H1 (cell line): Measurements from ENCODE around the gene PCAT7. TPM values are rescaled to one million over a fixed set of nuclear protein-coding genes. Genes with fewer than 3 reads are reported as not detected.

Experiments
- CTCF ChIA-PET: fragments of 300-600 bp; sonication (Branson Sonifier 250); formaldehyde crosslinking; loops from one replicate; lab custom pipeline; 2021; ENCODE audit not compliant: partially characterized antibody; lab: Charles Lee
- POLR2A ChIA-PET: fragments of 300-600 bp; sonication (Branson Sonifier 250); formaldehyde crosslinking; loops from one replicate; lab custom pipeline; 2021; ENCODE audit warnings: inconsistent platforms; ENCODE audit not compliant: partially characterized antibody; lab: Charles Lee
- DNase-seq, 2 experiments: peaks; one replicate each; pipeline versions ENCODE4 v3.0.0 to v3.0.0-alpha.2; 2010 to 2022; ENCODE audit warnings: low spot score in 2 of 2, low read depth in 1 of 2, mixed read lengths in 1 of 2
- FAIRE-seq: peaks from 2 replicates; lab custom pipeline; 2011; peaks lifted over from hg19 to GRCh38; lab: Jason Lieb, UNC
- H2AFZ ChIP-seq: 2 replicates; pipeline ENCODE4 v1.8.1; 2012; ENCODE audit warnings: low read length, inconsistent platforms
- H2AK5ac ChIP-seq: 2 replicates; pipeline ENCODE4 v1.6.1; 2013; ENCODE audit warnings: low read depth, low read length
- H2BK120ac ChIP-seq: replicated peaks from 2 replicates; pipeline ENCODE3; 2013; ENCODE audit warnings: low read depth, low read length, inconsistent platforms
- H2BK12ac ChIP-seq: 2 replicates; pipeline ENCODE4 v1.6.1; 2013; ENCODE audit warnings: low read depth, low read length
- H2BK15ac ChIP-seq: 2 replicates; pipeline ENCODE4 v1.6.1; 2013; ENCODE audit warnings: low read length
- H2BK20ac ChIP-seq: 2 replicates; pipeline ENCODE4 v1.6.1; 2013; ENCODE audit warnings: low read length
- H2BK5ac ChIP-seq: 2 replicates; pipeline ENCODE4 v1.6.1; 2013; ENCODE audit warnings: low read depth, low read length
- H3K14ac ChIP-seq: 2 replicates; pipeline ENCODE4 v1.6.1; 2013; ENCODE audit warnings: inconsistent platforms; ENCODE audit not compliant: insufficient read length
- H3K18ac ChIP-seq: 2 replicates; pipeline ENCODE4 v1.6.1; 2013; ENCODE audit warnings: low read length; ENCODE audit errors: extremely low read depth
- H3K23ac ChIP-seq: 2 replicates; pipeline ENCODE4 v1.6.1; 2013; ENCODE audit warnings: inconsistent platforms; ENCODE audit not compliant: insufficient read length
- H3K23me2 ChIP-seq: 2 replicates; pipeline ENCODE4 v1.6.1; 2013; ENCODE audit warnings: low read depth, low read length
- H3K27ac ChIP-seq: 2 replicates; pipeline ENCODE4 v1.6.1; 2011; ENCODE audit warnings: low read depth, low read length, inconsistent platforms
- H3K27me3 ChIP-seq, 4 experiments: replicated peaks in 1 of 4; 1 replicate in 1 of 4; 2 replicates in 3 of 4; pipeline versions ENCODE4 v1.6.1 to v1.8.1; 2011 to 2013; ENCODE audit warnings: low read length in 3 of 4, mild to moderate bottlenecking in 3 of 4, inconsistent platforms in 2 of 4, mixed read lengths in 2 of 4, moderate library complexity in 1 of 4; ENCODE audit not compliant: control insufficient read depth in 3 of 4, insufficient read depth in 3 of 4; ENCODE audit errors: extremely low read depth in 1 of 4
- H3K36me3 ChIP-seq, 4 experiments: 2 replicates each; pipeline versions ENCODE4 v1.6.1 to v1.8.1; 2011 to 2013; ENCODE audit warnings: mild to moderate bottlenecking in 4 of 4, low read length in 3 of 4, moderate library complexity in 2 of 4, control low read depth in 1 of 4, inconsistent platforms in 1 of 4; ENCODE audit not compliant: insufficient read depth in 4 of 4, control insufficient read depth in 2 of 4
- H3K4ac ChIP-seq: replicated peaks from 2 replicates; pipeline ENCODE3; 2013; ENCODE audit warnings: low read length, low read depth, mixed read lengths, inconsistent platforms; ENCODE audit not compliant: insufficient read length
- H3K4me1 ChIP-seq, 4 experiments: replicated peaks in 1 of 4; 1 replicate in 1 of 4; 2 replicates in 3 of 4; pipeline versions ENCODE4 v1.6.1 to v1.8.1; 2011 to 2013; ENCODE audit warnings: low read length in 3 of 4, inconsistent platforms in 2 of 4, mixed read lengths in 1 of 4; ENCODE audit not compliant: insufficient read depth in 4 of 4, control insufficient read depth in 3 of 4
- H3K4me2 ChIP-seq, 2 experiments: 2 replicates each; pipeline versions ENCODE4 v1.6.1 to v1.8.1; 2011 to 2013; ENCODE audit warnings: low read depth in 2 of 2, low read length in 2 of 2, control low read depth in 1 of 2, inconsistent platforms in 1 of 2, mild to moderate bottlenecking in 1 of 2; ENCODE audit not compliant: insufficient read depth in 1 of 2
- H3K4me3 ChIP-seq, 4 experiments: fragments of 200-600, 300-600 bp in 1 of 4; sonication (generic), shearing (Covaris generic), sonication (Bioruptor Twin) in 1 of 4; 2 replicates each; pipeline versions ENCODE4 v1.5.1 to v1.8.1; 2011 to 2016; ENCODE audit warnings: low read length in 4 of 4, low read depth in 3 of 4, control low read depth in 2 of 4, inconsistent platforms in 2 of 4, mild to moderate bottlenecking in 2 of 4, mixed read lengths in 1 of 4, moderate library complexity in 1 of 4; ENCODE audit not compliant: insufficient read depth in 2 of 4; ENCODE audit errors: extremely low read depth in 1 of 4
- H3K56ac ChIP-seq: replicated peaks from 2 replicates; pipeline ENCODE3; 2013; ENCODE audit warnings: low read depth, mild to moderate bottlenecking, mixed read lengths, low read length, inconsistent platforms; ENCODE audit not compliant: insufficient read length
- H3K79me1 ChIP-seq: 2 replicates; pipeline ENCODE4 v1.6.1; 2013; ENCODE audit warnings: low read depth, low read length, control low read depth
- H3K79me2 ChIP-seq, 2 experiments: 2 replicates each; pipeline versions ENCODE4 v1.6.1 to v1.8.1; 2012 to 2013; ENCODE audit warnings: low read length in 2 of 2, mild to moderate bottlenecking in 2 of 2, inconsistent platforms in 1 of 2; ENCODE audit not compliant: insufficient read depth in 2 of 2, control insufficient read depth in 1 of 2
- H3K9ac ChIP-seq, 4 experiments: replicated peaks in 1 of 4; 1 replicate in 1 of 4; 2 replicates in 3 of 4; pipeline versions ENCODE4 v1.6.1 to v1.8.1; 2011 to 2013; ENCODE audit warnings: low read depth in 3 of 4, low read length in 3 of 4, control low read depth in 2 of 4, mild to moderate bottlenecking in 2 of 4, moderate library complexity in 2 of 4, inconsistent platforms in 1 of 4; ENCODE audit errors: extremely low read depth in 1 of 4
- H3K9me3 ChIP-seq, 2 experiments: 2 replicates each; pipeline versions ENCODE4 v1.6.1 to v1.8.1; 2012 to 2013; ENCODE audit warnings: mild to moderate bottlenecking in 2 of 2, moderate library complexity in 2 of 2, control low read depth in 1 of 2, inconsistent platforms in 1 of 2, low read depth in 1 of 2, low read length in 1 of 2, mixed read lengths in 1 of 2; ENCODE audit not compliant: insufficient read depth in 2 of 2
- H4K20me1 ChIP-seq, 2 experiments: replicated peaks in 1 of 2; 2 replicates each; pipeline versions ENCODE3 to v1.8.1; 2011 to 2013; ENCODE audit warnings: inconsistent platforms in 2 of 2, low read length in 2 of 2, mild to moderate bottlenecking in 1 of 2; ENCODE audit not compliant: insufficient read depth in 2 of 2, control insufficient read depth in 1 of 2
- H4K5ac ChIP-seq: 2 replicates; pipeline ENCODE4 v1.6.1; 2013; ENCODE audit warnings: low read length, low read depth, mixed read lengths, inconsistent platforms; ENCODE audit not compliant: insufficient read length
- H4K8ac ChIP-seq: 2 replicates; pipeline ENCODE4 v1.8.0; 2013; ENCODE audit warnings: mild to moderate bottlenecking, moderate library complexity, low read length, inconsistent platforms; ENCODE audit not compliant: insufficient read depth; ENCODE audit errors: extremely low read depth
- H4K91ac ChIP-seq: replicated peaks from 2 replicates; pipeline ENCODE3; 2013; ENCODE audit warnings: low read length, mixed read lengths, inconsistent platforms; ENCODE audit not compliant: insufficient read length
- ATF2 ChIP-seq: IDR thresholded peaks from 2 replicates; pipeline ENCODE4 v1.6.1; 2012; ENCODE audit warnings: low read length, inconsistent platforms
- BCL11A ChIP-seq, 2 experiments: IDR thresholded peaks; one replicate each; pipeline ENCODE4 v1.6.1; 2011; ENCODE audit warnings: low read depth in 2 of 2, low read length in 2 of 2, mild to moderate bottlenecking in 2 of 2
- EGR1 ChIP-seq: IDR thresholded peaks from 2 replicates; pipeline ENCODE4 v1.6.1; 2011; ENCODE audit warnings: low read depth, low read length, borderline replicate concordance
- EP300 ChIP-seq, 2 experiments: IDR thresholded peaks; 1 replicate in 1 of 2; 2 replicates in 1 of 2; pipeline ENCODE4 v1.6.1; 2011 to 2012; ENCODE audit warnings: low read depth in 2 of 2, low read length in 2 of 2, mild to moderate bottlenecking in 2 of 2, borderline replicate concordance in 1 of 2, inconsistent platforms in 1 of 2, moderate library complexity in 1 of 2
- FOSL1 ChIP-seq: IDR thresholded peaks from 2 replicates; pipeline ENCODE4 v1.6.1; 2011; ENCODE audit warnings: mild to moderate bottlenecking, low read depth, low read length, moderate library complexity; ENCODE audit not compliant: insufficient read depth
- GTF2F1 ChIP-seq: IDR thresholded peaks from 2 replicates; pipeline ENCODE4 v1.6.1; 2012; ENCODE audit warnings: low read depth, low read length, improper control_type of control experiment, borderline replicate concordance
- RXRA ChIP-seq: IDR thresholded peaks from 2 replicates; pipeline ENCODE4 v1.6.1; 2011; ENCODE audit warnings: low read depth, mild to moderate bottlenecking, low read length, moderate library complexity; ENCODE audit not compliant: insufficient read depth
- TAF1 ChIP-seq: IDR thresholded peaks from 2 replicates; pipeline ENCODE4 v1.6.1; 2011; ENCODE audit warnings: mild to moderate bottlenecking, low read depth, low read length
- TAF7 ChIP-seq: optimal IDR thresholded peaks from 2 replicates; pipeline ENCODE3; 2011; ENCODE audit warnings: low read depth, mild to moderate bottlenecking, inconsistent platforms, low read length, moderate library complexity, borderline replicate concordance
- TEAD4 ChIP-seq: IDR thresholded peaks from 2 replicates; pipeline ENCODE4 v1.6.1; 2012; ENCODE audit warnings: low read depth, low read length, inconsistent platforms, mixed read lengths
- YY1 ChIP-seq: IDR thresholded peaks from 2 replicates; pipeline ENCODE4 v1.6.1; 2011; ENCODE audit warnings: low read depth, mild to moderate bottlenecking, low read length
- polyA plus RNA-seq, 7 experiments: library from polyadenylated mRNA; depleted of rRNA in 3 of 7; stranded (reverse) in 5 of 7; unstranded in 2 of 7; fragments of >200 nt in 5 of 7; fragments of 200-250 nt in 2 of 7; gene quantifications; 1 replicate in 5 of 7; 2 replicates in 1 of 7; 4 replicates in 1 of 7; pipeline versions ENCODE4 v1.2.1 to v1.2.3, GENCODE V29; 2011 to 2013; ENCODE audit warnings: missing spikeins in 2 of 7, mixed read lengths in 2 of 7
- total RNA-seq: library from RNA; stranded (reverse); fragmentation: NEBNext Ultra II Directional; extraction: Animal tissue kit (Norgen Biotek cat#: 25700); gene quantifications from 2 replicates; pipeline ENCODE4 v1.2.1, GENCODE V29; 2021
- TF ChIP-seq, protein P1 (sequence below): IDR thresholded peaks from 2 replicates; pipeline ENCODE4 v1.6.1; 2011; ENCODE audit warnings: low read depth, mild to moderate bottlenecking, low read length; ENCODE audit not compliant: insufficient read depth

The PCAT7 gene
- total and polyA plus RNA-seq, 2 of the 8 experiments (the other 6 are each of a cell fraction or from before 2014, with no cell fraction given): 3.2 to 4.1 TPM

DNA sequence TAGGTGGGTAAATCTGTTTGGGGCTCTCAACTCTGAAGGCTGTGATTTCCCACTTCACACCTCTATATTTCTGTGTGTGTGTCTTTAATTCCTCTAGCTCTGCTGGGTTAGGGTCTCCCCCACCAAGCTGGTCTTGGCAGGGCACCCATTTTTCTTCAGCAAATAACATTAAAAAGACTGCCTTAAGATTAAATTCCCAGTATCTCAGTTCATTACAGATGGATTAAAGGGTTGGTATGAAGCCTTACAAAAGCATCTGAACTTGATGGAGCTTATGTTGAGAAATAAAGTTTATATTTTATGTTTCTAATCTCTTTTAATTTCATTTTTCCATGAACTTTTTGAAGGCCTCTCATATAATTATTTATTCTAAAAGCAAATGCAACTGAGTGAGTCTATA, 11.7 kb downstream of the PCAT7 start:
- CTCF ChIA-PET: interaction anchor here (1.4 to 1.7 kb wide), 2 partner anchors 11 to 22 kb away, joined by 3 to 4 read pairs; no protein-coding TSS in a partner anchor
- H3K4me2 ChIP-seq: no peak overlapping the region
- TF ChIP-seq BCL11A (IDR thresholded peaks at IDR 0.05; ENCODE audit: low read depth in 2 of 2, low read length in 2 of 2): no peak
- TF ChIP-seq EP300 (IDR thresholded peaks at IDR 0.05; ENCODE audit: borderline replicate concordance in 1 of 2, low read depth in 2 of 2, low read length in 2 of 2): no peak
- TF ChIP-seq EGR1: no peak
- no peak for TF ChIP-seq TAF7
- no peak for TF ChIP-seq TEAD4
- TF ChIP-seq RXRA: no peak
- no peak for TF ChIP-seq FOSL1
- TF ChIP-seq YY1: no peak
- TF ChIP-seq, protein P1, sequence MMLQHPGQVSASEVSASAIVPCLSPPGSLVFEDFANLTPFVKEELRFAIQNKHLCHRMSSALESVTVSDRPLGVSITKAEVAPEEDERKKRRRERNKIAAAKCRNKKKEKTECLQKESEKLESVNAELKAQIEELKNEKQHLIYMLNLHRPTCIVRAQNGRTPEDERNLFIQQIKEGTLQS: no peak
- TF ChIP-seq GTF2F1: no peak
- TF ChIP-seq TAF1: no peak
- no peak for TF ChIP-seq ATF2

More for the DNA sequence above, 11.7 kb downstream of the PCAT7 start:
- POLR2A ChIA-PET: interaction anchor here (0.9 kb wide), 1 partner anchor 12 kb away, joined by 4 read pairs; no protein-coding TSS in a partner anchor
- H4K91ac ChIP-seq: no peak overlapping the region
- 0 out of 7 replicates have a peak, but pooled peaks cover 0 to under 1% (median 0%) of the 10 kb centered on the region in 4 experiments for H3K27me3 ChIP-seq
- peaks cover 0 to 7% (median 1%) of the 10 kb centered on the region in 4 experiments; a peak in 2 of 7 replicates for H3K4me1 ChIP-seq
- H2AFZ ChIP-seq: no peak overlapping the region
- no peak for FAIRE-seq
- no peak for DNase-seq
- no peak overlapping the region for H2BK120ac ChIP-seq
- no peak overlapping the region for H3K14ac ChIP-seq
- H2AK5ac ChIP-seq: no peak overlapping the region
- no peak overlapping the region for H3K56ac ChIP-seq
- H4K8ac ChIP-seq: no peak overlapping the region
- no peak overlapping the region for H3K4ac ChIP-seq
- no peak overlapping the region for H3K23ac ChIP-seq
- no peaks in the 10 kb centered on the region for H3K79me2 ChIP-seq
- no peak overlapping the region for H4K5ac ChIP-seq
- H2BK12ac ChIP-seq: no peak overlapping the region
- peaks cover 0 to 4% (median 2%) of the 10 kb centered on the region in 4 experiments; a peak in 3 of 8 replicates for H3K36me3 ChIP-seq
- no peaks in the 10 kb centered on the region for H3K9me3 ChIP-seq
- no peak overlapping the region for H2BK15ac ChIP-seq
- no peak overlapping the region for H2BK20ac ChIP-seq
- H3K79me1 ChIP-seq: no peaks in the 10 kb centered on the region
- H2BK5ac ChIP-seq: no peak overlapping the region
- H4K20me1 ChIP-seq: no peaks in the 10 kb centered on the region
- H3K9ac ChIP-seq: no peak overlapping the region
- no peak overlapping the region for H3K18ac ChIP-seq
- no peaks in the 10 kb centered on the region for H3K23me2 ChIP-seq
- no peak overlapping the region for H3K27ac ChIP-seq
- H3K4me3 ChIP-seq: no peak overlapping the region
